Upper lobe of left lung (tissue), 4 donors: ENCODE results near the gene MYOF.

Source experiments
- CTCF ChIP-seq, 6 experiments: fragments of 450-650 bp in 4 of 6; fragments of 200-600 bp in 2 of 6; sonication (generic) in 2 of 6; IDR thresholded peaks; one replicate each; pipeline ENCODE4 v1.5.1; 2016 to 2019; ENCODE audit warnings: antibody characterized with exemption in 6 of 6
- POLR2A ChIP-seq, 4 donors: fragments of 450-650 bp; IDR thresholded peaks; one replicate each; pipeline ENCODE4 v1.5.1; 2016 to 2017; ENCODE audit warnings: antibody characterized with exemption in 4 of 4, mild to moderate bottlenecking in 2 of 4
- POLR2AphosphoS5 ChIP-seq, 2 donors: sonication (generic); formaldehyde crosslinking; IDR thresholded peaks; one replicate each; pipeline ENCODE4 v1.5.1; 2017; ENCODE audit warnings: antibody characterized with exemption in 2 of 2

GRCh38 chr10:93346694-93347093 is 135.4 kb downstream of the MYOF start:
- TF ChIP-seq CTCF (IDR thresholded peaks at IDR 0.05) = no peak
- TF ChIP-seq POLR2A (IDR thresholded peaks at IDR 0.05) = no peak
- TF ChIP-seq POLR2AphosphoS5 (IDR thresholded peaks at IDR 0.05) = no peak
